IMR-90 (cell line): ENCODE measurements around the gene PTPRK. TPM values are rescaled to one million over a fixed set of nuclear protein-coding genes. Genes with fewer than 3 reads are reported as not detected.

Source experiments
- ATAC-seq: fragments of 200-7000 bp; cut with Tn5 transposase; 2 replicates; pipeline ENCODE4 v1.9.1; 2020; ENCODE audit warnings: low read depth, mild to moderate bottlenecking, moderate library complexity
- BruUV-seq: library from RNA; stranded (reverse); fragments of 400-500 nt; replicated peaks from 2 replicates; lab custom pipeline; 2021; lab: Mats Ljungman, UMichigan
- CTCF ChIA-PET: fragments of 300-600 bp; formaldehyde crosslinking; extraction: SDS; loops from one replicate; lab custom pipeline; 2021; ENCODE audit warnings: antibody characterized with exemption; lab: Yijun Ruan, JAX
- POLR2A ChIA-PET: fragments of 300-600 bp; sonication (Branson Sonifier 250); formaldehyde crosslinking; loops from one replicate; lab custom pipeline; 2022; ENCODE audit warnings: antibody characterized with exemption; ENCODE audit not compliant: unreplicated experiment; lab: Charles Lee
- DNase-seq: peaks from one replicate; pipeline ENCODE4 v3.0.0; 2013
- H2AFZ ChIP-seq: replicated peaks from 2 replicates; pipeline ENCODE3; 2013; ENCODE audit warnings: low read length, mild to moderate bottlenecking; ENCODE audit not compliant: poor library complexity
- H2AK5ac ChIP-seq: 2 replicates; pipeline ENCODE4 v1.6.1; 2013; ENCODE audit warnings: low read depth, low read length, inconsistent platforms
- H2AK9ac ChIP-seq: replicated peaks from 2 replicates; pipeline ENCODE3; 2013; ENCODE audit warnings: mild to moderate bottlenecking, low read depth, low read length, moderate library complexity; ENCODE audit not compliant: poor library complexity
- H2BK120ac ChIP-seq: 2 replicates; pipeline ENCODE4 v1.6.1; 2013; ENCODE audit warnings: low read depth, low read length, inconsistent platforms
- H2BK15ac ChIP-seq: 3 replicates; pipeline ENCODE4 v1.6.1; 2013; ENCODE audit warnings: low read depth, low read length, inconsistent platforms
- H2BK20ac ChIP-seq: 2 replicates; pipeline ENCODE4 v1.6.1; 2013; ENCODE audit warnings: low read depth, mild to moderate bottlenecking, inconsistent platforms, low read length, moderate library complexity
- H2BK5ac ChIP-seq: 2 replicates; pipeline ENCODE4 v1.6.1; 2013; ENCODE audit warnings: mild to moderate bottlenecking, low read depth, low read length, inconsistent platforms; ENCODE audit not compliant: poor library complexity, severe bottlenecking
- H3K14ac ChIP-seq: replicated peaks from 2 replicates; pipeline ENCODE4 v1.6.1; 2013; ENCODE audit warnings: low read depth, low read length, inconsistent platforms
- H3K18ac ChIP-seq: 2 replicates; pipeline ENCODE4 v1.6.1; 2013; ENCODE audit warnings: low read depth, low read length, control low read depth
- H3K23ac ChIP-seq: 2 replicates; pipeline ENCODE4 v1.6.1; 2013; ENCODE audit warnings: low read depth, low read length, inconsistent platforms
- H3K27ac ChIP-seq: 2 replicates; pipeline ENCODE4 v1.5.1; 2013; ENCODE audit warnings: mild to moderate bottlenecking, control low read depth, low read length; ENCODE audit not compliant: insufficient read depth
- H3K27me3 ChIP-seq: 2 replicates; pipeline ENCODE4 v1.6.1; 2013; ENCODE audit warnings: low read length; ENCODE audit not compliant: control insufficient read depth, insufficient read depth
- H3K36me3 ChIP-seq: 2 replicates; pipeline ENCODE4 v1.6.1; 2013; ENCODE audit warnings: low read length, mixed read lengths; ENCODE audit not compliant: control insufficient read depth, insufficient read depth
- H3K4ac ChIP-seq: 2 replicates; pipeline ENCODE4 v1.6.1; 2013; ENCODE audit warnings: low read depth, low read length, inconsistent platforms
- H3K4me1 ChIP-seq: 2 replicates; pipeline ENCODE4 v1.6.1; 2013; ENCODE audit warnings: low read length, mixed read lengths; ENCODE audit not compliant: control insufficient read depth, insufficient read depth
- H3K4me2 ChIP-seq: 2 replicates; pipeline ENCODE4 v1.6.1; 2013; ENCODE audit warnings: low read depth, mild to moderate bottlenecking, control low read depth, low read length, moderate library complexity
- H3K4me3 ChIP-seq: 2 replicates; pipeline ENCODE4 v1.5.1; 2013; ENCODE audit warnings: low read depth, mild to moderate bottlenecking, control low read depth, low read length, moderate library complexity; ENCODE audit not compliant: insufficient read depth
- H3K56ac ChIP-seq: 2 replicates; pipeline ENCODE4 v1.6.1; 2013; ENCODE audit warnings: low read length, inconsistent platforms; ENCODE audit not compliant: insufficient read depth; ENCODE audit errors: extremely low read depth
- H3K79me1 ChIP-seq, 2 experiments: 2 replicates each; pipeline ENCODE4 v1.6.1; 2013; ENCODE audit warnings: low read length in 2 of 2, inconsistent platforms in 1 of 2, low read depth in 1 of 2
- H3K9ac ChIP-seq: 2 replicates; pipeline ENCODE4 v1.6.1; 2013; ENCODE audit warnings: low read depth, low read length, control low read depth
- H3K9me1 ChIP-seq: 2 replicates; pipeline ENCODE4 v1.6.1; 2013; ENCODE audit warnings: low read length, inconsistent platforms; ENCODE audit not compliant: insufficient read depth
- H3K9me3 ChIP-seq: 2 replicates; pipeline ENCODE4 v1.6.1; 2013; ENCODE audit warnings: low read length; ENCODE audit not compliant: control insufficient read depth, insufficient read depth
- H4K20me1 ChIP-seq: 2 replicates; pipeline ENCODE4 v1.6.1; 2013; ENCODE audit warnings: low read length, inconsistent platforms; ENCODE audit not compliant: insufficient read depth
- H4K5ac ChIP-seq: 2 replicates; pipeline ENCODE4 v1.6.1; 2013; ENCODE audit warnings: mild to moderate bottlenecking, low read depth, low read length, control low read depth
- H4K8ac ChIP-seq, 2 experiments: 2 replicates each; pipeline ENCODE4 v1.6.1; 2013; ENCODE audit warnings: low read depth in 2 of 2, low read length in 2 of 2, control low read depth in 1 of 2, inconsistent platforms in 1 of 2
- H4K91ac ChIP-seq: 2 replicates; pipeline ENCODE4 v1.6.1; 2013; ENCODE audit warnings: low read depth, low read length, inconsistent platforms; ENCODE audit not compliant: insufficient read depth
- MAFK ChIP-seq: IDR thresholded peaks from 2 replicates; pipeline ENCODE4 v1.6.1; 2012; ENCODE audit warnings: low read depth, low read length, improper control_type of control experiment
- POLR2A ChIP-seq: IDR thresholded peaks from 2 replicates; pipeline ENCODE4 v1.6.1; 2012; ENCODE audit warnings: mild to moderate bottlenecking, low read depth, low read length
- WGBS, 2 experiments: methylation state at CpG; one replicate each; pipeline versions ENCODE4 v1.1.5 to v1.1.7; 2013; ENCODE audit warnings: missing lambda C conversion rate in 2 of 2; ENCODE audit not compliant: insufficient read length in 1 of 2; ENCODE audit errors: extremely low coverage in 2 of 2; 5-methylcytosine and 5-hydroxymethylcytosine counted together
- dilution Hi-C: fragments of 300-500 bp; cut with HindIII; formaldehyde crosslinking; loops from one replicate; pipeline ENCODE4 v1.14.3; 2018; ENCODE audit warnings: low sequenced_read_pairs; ENCODE audit not compliant: unreplicated experiment
- in situ Hi-C: fragments of 300-500 bp; cut with MboI; formaldehyde crosslinking; loops from 3 replicates; pipeline ENCODE4 v1.14.3; 2019; ENCODE audit warnings: low sequenced_read_pairs, inconsistent platforms, mixed read lengths
- intact Hi-C: fragments of 100-400 bp; cut with micrococcal nuclease; formaldehyde crosslinking; loops from 2 replicates; pipeline ENCODE4 v1.10.0; 2022
- polyA plus RNA-seq, 3 experiments: library from polyadenylated mRNA; depleted of rRNA; stranded (reverse); fragments of >200 nt; gene quantifications; 2 replicates each; pipeline ENCODE4 v1.2.3, GENCODE V29; 2012; ENCODE audit warnings: low replicate concordance in 1 of 3
- total RNA-seq: library from RNA; depleted of rRNA; stranded (reverse); fragments of >200 nt; gene quantifications from 2 replicates; pipeline ENCODE4 v1.2.3, GENCODE V29; 2012

Gene PTPRK
- total and polyA plus RNA-seq, 2 of the 4 experiments (the other 2 are of a cell fraction), result 18.0 to 80.8 TPM

- no CpG with 5 or more reads among the region's 3 CpGs for WGBS, 2 experiments
- H3K4me1 ChIP-seq, result peaks cover 8% of the 10 kb centered on the region
- ChIA-PET POLR2A (no interaction called here), CTCF (interaction anchor here (0.6 kb wide), 2 partner anchors 315 to 1173 kb away, joined by 3 to 7 read pairs; no protein-coding TSS in a partner anchor)
- DNase-seq, result no peak
- no peak overlapping the region for H2BK20ac ChIP-seq
- no peak overlapping the region for H3K14ac ChIP-seq
- ATAC-seq, result no peak
- no peaks in the 10 kb centered on the region for H3K36me3 ChIP-seq
- H3K18ac ChIP-seq, result no peak overlapping the region
- no peak overlapping the region for H2BK15ac ChIP-seq
- peaks cover 4% of the 10 kb centered on the region; the same call in 1 of the 2 replicates for H3K9me1 ChIP-seq
- no peak overlapping the region for H3K4ac ChIP-seq
- H2AFZ ChIP-seq, result no peak overlapping the region
- no peaks in the 10 kb centered on the region for H3K27me3 ChIP-seq
- TF ChIP-seq MAFK (peak; percentile 92), POLR2A (no peak)
- H2BK120ac ChIP-seq, result no peak overlapping the region
- BruUV-seq, result no TSS peak
- no peak overlapping the region for H3K23ac ChIP-seq
- no peak overlapping the region for H3K9ac ChIP-seq
- in situ Hi-C loops, result loop anchor here (10.0 kb wide), 1 partner anchor 158 kb away; no protein-coding TSS in a partner anchor
- H2BK5ac ChIP-seq, result no peak overlapping the region
- no peak overlapping the region for H2AK9ac ChIP-seq
- no peak overlapping the region for H3K27ac ChIP-seq
- dilution Hi-C loops, result no loop called here
- no peak overlapping the region for H4K8ac ChIP-seq
- H2AK5ac ChIP-seq, result no peak overlapping the region
- H3K9me3 ChIP-seq, result no peaks in the 10 kb centered on the region
- H3K4me3 ChIP-seq, result no peak overlapping the region
- no peak overlapping the region for H3K56ac ChIP-seq
- intact Hi-C loops, result loop anchor here (10.0 kb wide), 2 partner anchors 378 to 492 kb away; no protein-coding TSS in a partner anchor
- H3K4me2 ChIP-seq, result no peak overlapping the region
- no peak overlapping the region; the same call in 1 of the 2 replicates for H4K5ac ChIP-seq
- no peaks in the 10 kb centered on the region; the same call in 1 of the 2 replicates for H4K20me1 ChIP-seq
- H4K91ac ChIP-seq, result no peak overlapping the region
- H3K79me1 ChIP-seq, result peaks cover 12 to 25% of the 10 kb centered on the region in 2 experiments; a peak in 3 of 4 replicates
Observed at GRCh38 chr6:128347123-128347522, 173.3 kb downstream of the PTPRK start.
